Activated CD4-positive, alpha-beta T cell treated with anti-CD3 and anti-CD28 coated beads, Interleukin-2, Interleukin-6, amounts not matched to agents 100 ng/mL and 50 ng/mL, durations not matched to agents 16 hours and 8 hours (primary cell): Measurements from ENCODE around the gene FBXL7.
A peak's percentile ranks its signal among the peaks of the same experiment; 100 is the strongest.

Source experiments
- DNase-seq: peaks from one replicate; pipeline ENCODE4 v3.0.0-alpha.2; 2020

The FBXL7 gene

GRCh38 chr5:15620501-15620900 lies 120.5 kb downstream of the FBXL7 start:
- no peak for DNase-seq

GRCh38 chr5:15621094-15621493 lies 121.1 kb downstream of the FBXL7 start:
- no peak for DNase-seq

GRCh38 chr5:15623794-15624193 lies 123.8 kb downstream of the FBXL7 start:
- no peak for DNase-seq

GRCh38 chr5:15627109-15627508 lies 127.1 kb downstream of the FBXL7 start:
- no peak for DNase-seq

GRCh38 chr5:15627647-15628046 lies 127.7 kb downstream of the FBXL7 start:
- no peak for DNase-seq

- no peak for DNase-seq
Measured at GRCh38 chr5:15630441-15630840, 130.5 kb downstream of the FBXL7 start.

- no peak for DNase-seq
Measured at GRCh38 chr5:15634591-15635288, 134.8 kb downstream of the FBXL7 start.

- DNase-seq = no peak
Measured at GRCh38 chr5:15635289-15635616, 135.3 kb downstream of the FBXL7 start.

- no peak for DNase-seq
Measured at GRCh38 chr5:15637345-15637744, 137.4 kb downstream of the FBXL7 start.

- DNase-seq = no peak
Measured at GRCh38 chr5:15637886-15638285, 137.9 kb downstream of the FBXL7 start.

GRCh38 chr5:15638296-15638695 lies 138.3 kb downstream of the FBXL7 start:
- no peak for DNase-seq

- DNase-seq = no peak
Measured at GRCh38 chr5:15639288-15639687, 139.3 kb downstream of the FBXL7 start.

GRCh38 chr5:15640116-15640515 lies 140.1 kb downstream of the FBXL7 start:
- no peak for DNase-seq

GRCh38 chr5:15643731-15644130 lies 143.8 kb downstream of the FBXL7 start:
- no peak for DNase-seq

GRCh38 chr5:15645381-15646160 lies 145.6 kb downstream of the FBXL7 start:
- peak; percentile 16 for DNase-seq

- DNase-seq = no peak
Measured at GRCh38 chr5:15646371-15646770, 146.4 kb downstream of the FBXL7 start.

GRCh38 chr5:15647251-15647650 lies 147.3 kb downstream of the FBXL7 start:
- no peak for DNase-seq

GRCh38 chr5:15650266-15650665 lies 150.3 kb downstream of the FBXL7 start:
- peak; percentile 4 for DNase-seq

GRCh38 chr5:15654779-15655178 lies 154.8 kb downstream of the FBXL7 start:
- DNase-seq = no peak

GRCh38 chr5:15655683-15656082 lies 155.7 kb downstream of the FBXL7 start:
- DNase-seq = no peak

GRCh38 chr5:15664961-15665360 lies 165.0 kb downstream of the FBXL7 start:
- DNase-seq = no peak

- DNase-seq = no peak
Measured at GRCh38 chr5:15669826-15670225, 169.8 kb downstream of the FBXL7 start.

- DNase-seq = no peak
Measured at GRCh38 chr5:15674716-15675115, 174.7 kb downstream of the FBXL7 start.

GRCh38 chr5:15676591-15676990 lies 176.6 kb downstream of the FBXL7 start:
- no peak for DNase-seq

GRCh38 chr5:15679161-15679560 lies 179.2 kb downstream of the FBXL7 start:
- DNase-seq = no peak
